H1 (cell line): Measurements from ENCODE around the gene IL13. TPM values are rescaled to one million over a fixed set of nuclear protein-coding genes. Genes with fewer than 3 reads are reported as not detected.

ENCODE experiments used
- CBX8 ChIP-seq: fragments of 300-800, 300-1000 bp; sonication (generic); IDR thresholded peaks from 2 replicates; pipeline ENCODE4 v1.7.1; 2016; ENCODE audit warnings: low read depth, low read length, borderline replicate concordance
- SRF ChIP-seq: IDR thresholded peaks from 2 replicates; pipeline ENCODE4 v1.6.1; 2011; ENCODE audit warnings: mild to moderate bottlenecking, low read depth, low read length, moderate library complexity
- USF2 ChIP-seq: IDR thresholded peaks from 2 replicates; pipeline ENCODE4 v1.6.1; 2011; ENCODE audit warnings: low read length, improper control_type of control experiment
- polyA plus RNA-seq, 7 experiments: library from polyadenylated mRNA; depleted of rRNA in 3 of 7; stranded (reverse) in 5 of 7; unstranded in 2 of 7; fragments of >200 nt in 5 of 7; fragments of 200-250 nt in 2 of 7; gene quantifications; 1 replicate in 5 of 7; 2 replicates in 1 of 7; 4 replicates in 1 of 7; pipeline versions ENCODE4 v1.2.1 to v1.2.3, GENCODE V29; 2011 to 2013; ENCODE audit warnings: missing spikeins in 2 of 7, mixed read lengths in 2 of 7
- total RNA-seq: library from RNA; stranded (reverse); fragmentation: NEBNext Ultra II Directional; extraction: Animal tissue kit (Norgen Biotek cat#: 25700); gene quantifications from 2 replicates; pipeline ENCODE4 v1.2.1, GENCODE V29; 2021

The IL13 gene
- total and polyA plus RNA-seq, 2 of the 8 experiments (the other 6 are each of a cell fraction or from before 2014, with no cell fraction given): not detected

- TF ChIP-seq CBX8 (no peak), USF2 (no peak), SRF (no peak)
These were observed 30.8 kb downstream of the IL13 start (continued) for GRCh38 chr5:132688536-132689339.
